ENCODE results near the gene IQSEC3. TPM values are rescaled to one million over a fixed set of nuclear protein-coding genes. Genes with fewer than 3 reads are reported as not detected.
"Not testable (repeated sequence)": the region's sequence is repeated elsewhere in the genome, so short reads cannot be mapped to it uniquely, and the experiment has no call there.

Gene IQSEC3
- under 0.01 TPM in 2 replicates for total RNA-seq

- not testable (repeated sequence) for DNase-seq (ENCODE audit: low read depth in 2 of 2)
Observed at GRCh38 chr12:66428-66781, at the start of gene IQSEC3. Gene IQSEC3 (plus strand): TSS chr12:66767. CDS start chr12:66883, 116 bp downstream.

DNA sequence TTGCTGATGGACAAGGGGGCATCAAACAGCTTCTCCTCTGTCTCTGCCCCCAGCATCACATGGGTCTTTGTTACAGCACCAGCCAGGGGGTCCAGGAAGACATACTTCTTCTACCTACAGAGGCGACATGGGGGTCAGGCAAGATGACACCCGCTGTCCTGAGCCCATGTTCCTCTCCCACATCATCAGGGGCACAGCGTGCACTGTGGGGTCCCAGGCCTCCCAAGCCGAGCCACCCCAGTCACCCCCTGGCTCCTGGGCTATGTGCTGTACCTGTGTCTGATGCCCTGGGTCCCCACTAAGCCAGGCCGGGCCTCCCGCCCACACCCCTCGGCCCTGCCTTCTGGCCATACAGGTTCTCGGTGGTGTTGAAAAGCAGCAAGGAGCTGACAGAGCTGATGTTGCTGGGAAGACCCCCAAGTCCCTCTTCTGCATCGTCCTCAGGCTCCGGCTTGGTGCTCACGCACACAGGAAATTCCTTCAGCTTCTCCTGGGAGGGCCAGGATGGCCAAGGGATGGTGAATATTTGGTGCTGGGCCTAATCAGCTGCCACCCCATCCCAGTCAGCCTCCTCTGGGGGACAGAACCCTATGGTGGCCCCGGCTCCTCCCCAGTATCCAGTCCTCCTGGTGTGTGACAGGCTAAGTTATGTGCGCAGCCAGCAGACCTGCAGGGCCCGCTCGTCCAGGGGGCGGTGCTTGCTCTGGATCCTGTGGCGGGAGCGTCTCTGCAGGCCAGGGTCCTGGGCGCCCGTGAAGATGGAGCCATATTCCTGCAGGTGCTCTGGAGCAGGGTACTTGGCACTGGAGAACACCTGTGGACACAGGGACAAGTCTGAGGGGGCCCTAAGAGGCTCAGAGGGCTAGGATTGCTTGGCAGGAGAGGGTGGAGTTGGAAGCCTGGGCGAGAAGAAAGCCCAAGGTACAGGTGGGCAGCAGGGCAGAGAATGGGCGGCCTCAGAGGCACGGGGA is 48.9 kb upstream of the IQSEC3 start:
- not testable (repeated sequence) for DNase-seq (ENCODE audit: low read depth in 2 of 2)

- DNase-seq (ENCODE audit: low read depth in 2 of 2): not testable (repeated sequence)
Observed at GRCh38 chr12:18821-19567, 47.6 kb upstream of the IQSEC3 start.

DNA sequence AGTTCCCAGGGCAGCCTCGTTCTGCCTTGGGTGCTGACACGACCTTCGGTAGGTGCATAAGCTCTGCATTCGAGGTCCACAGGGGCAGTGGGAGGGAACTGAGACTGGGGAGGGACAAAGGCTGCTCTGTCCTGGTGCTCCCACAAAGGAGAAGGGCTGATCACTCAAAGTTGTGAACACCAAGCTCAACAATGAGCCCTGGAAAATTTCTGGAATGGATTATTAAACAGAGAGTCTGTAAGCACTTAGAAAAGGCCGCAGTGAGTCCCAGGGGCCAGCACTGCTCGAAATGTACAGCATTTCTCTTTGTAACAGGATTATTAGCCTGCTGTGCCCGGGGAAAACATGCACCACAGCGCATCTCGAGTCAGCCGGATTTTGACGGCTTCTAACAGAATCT is 46.7 kb upstream of the IQSEC3 start:
- not testable (repeated sequence) for DNase-seq (ENCODE audit: low read depth in 2 of 2)

DNA sequence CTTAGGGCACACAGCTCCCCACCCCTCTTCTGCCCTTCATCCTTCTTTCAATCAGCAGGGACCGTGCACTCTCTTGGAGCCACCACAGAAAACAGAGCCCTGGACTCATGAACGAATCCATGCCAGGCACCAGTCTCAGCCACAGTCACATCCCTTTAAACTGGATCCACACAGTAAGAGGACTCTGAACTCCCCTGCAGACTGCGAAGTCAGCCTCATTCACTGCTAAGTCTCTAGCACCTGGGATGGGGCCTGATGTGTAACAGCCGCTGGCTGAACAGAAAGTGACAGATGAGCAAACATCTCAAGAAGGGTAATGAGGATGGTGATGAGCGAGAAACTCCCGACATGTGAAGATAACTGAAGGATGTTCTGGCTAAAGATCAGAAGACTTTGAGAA is 45.8 kb upstream of the IQSEC3 start:
- DNase-seq (ENCODE audit: low read depth in 2 of 2): no peak

- peak in 1 of 2 donors; percentile 0 for DNase-seq (ENCODE audit: low read depth in 2 of 2)
Observed at GRCh38 chr12:21301-22189, 45.0 kb upstream of the IQSEC3 start.

DNA sequence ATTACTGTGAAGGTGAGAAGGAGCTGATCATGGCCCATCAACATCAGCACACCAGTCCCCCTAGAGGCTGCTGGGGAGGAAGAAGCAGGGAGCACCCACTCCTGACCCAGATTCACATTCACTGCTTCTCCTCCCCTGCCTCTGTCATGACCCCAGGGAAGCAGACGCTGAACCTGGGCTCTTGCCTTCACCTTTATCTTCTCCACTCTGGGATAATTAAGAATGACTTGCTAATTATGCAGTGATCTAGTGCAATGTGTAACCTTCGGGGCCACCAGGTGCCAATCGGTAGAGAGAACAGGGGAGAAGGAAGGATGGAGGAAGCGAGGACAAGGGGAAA is 44.4 kb upstream of the IQSEC3 start:
- peak in 1 of 2 donors; percentile 0 for DNase-seq (ENCODE audit: low read depth in 2 of 2)

GRCh38 chr12:22530-23201 is 43.9 kb upstream of the IQSEC3 start:
- peak in 1 of 2 donors; percentile 0 for DNase-seq (ENCODE audit: low read depth in 2 of 2)

DNA sequence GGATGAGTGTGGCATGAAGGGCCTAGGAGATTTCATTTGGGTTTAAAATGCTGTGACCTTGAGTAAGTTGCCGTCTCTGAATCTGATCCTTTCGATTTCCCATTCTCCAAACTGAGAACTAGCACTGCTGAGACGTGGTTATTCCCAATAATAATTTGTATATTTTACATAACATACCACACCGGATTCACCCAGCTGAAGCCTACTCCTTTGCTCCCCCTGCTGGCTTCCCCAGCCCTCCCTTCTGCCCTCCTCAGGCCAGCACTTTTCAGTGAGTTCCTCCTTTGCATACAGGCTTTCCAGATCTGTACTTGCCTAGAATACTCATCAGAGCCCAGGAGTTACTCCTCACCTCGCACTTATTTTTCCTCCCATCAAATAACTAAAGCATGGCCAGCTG is 38.7 kb upstream of the IQSEC3 start:
- DNase-seq (ENCODE audit: low read depth in 2 of 2): not testable (repeated sequence)

DNA sequence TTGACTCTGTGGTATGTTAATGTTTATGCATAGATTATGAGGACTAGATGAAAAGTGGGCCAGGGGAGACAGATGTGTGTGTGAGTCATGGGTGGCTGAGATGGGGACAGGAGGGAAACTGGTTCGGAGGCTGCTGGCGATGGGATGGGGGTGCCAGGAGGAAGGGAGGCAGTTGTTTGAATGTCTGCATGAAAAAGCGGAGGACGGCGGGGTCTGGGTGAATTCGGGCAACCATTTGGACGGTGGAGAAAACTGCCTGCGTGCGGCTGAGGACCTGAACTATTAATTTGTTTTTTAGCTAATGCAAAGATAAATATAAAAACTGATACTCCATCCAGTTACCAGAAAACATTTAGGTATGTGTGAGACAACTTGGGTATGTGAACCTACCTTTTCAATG is 27.8 kb upstream of the IQSEC3 start:
- not testable (repeated sequence) for DNase-seq (ENCODE audit: low read depth in 2 of 2)

GRCh38 chr12:39555-40265 is 26.9 kb upstream of the IQSEC3 start:
- not testable (repeated sequence) for DNase-seq (ENCODE audit: low read depth in 2 of 2)

- not testable (repeated sequence) for DNase-seq (ENCODE audit: low read depth in 2 of 2)
Observed at GRCh38 chr12:44352-44751, 22.2 kb upstream of the IQSEC3 start.

DNA sequence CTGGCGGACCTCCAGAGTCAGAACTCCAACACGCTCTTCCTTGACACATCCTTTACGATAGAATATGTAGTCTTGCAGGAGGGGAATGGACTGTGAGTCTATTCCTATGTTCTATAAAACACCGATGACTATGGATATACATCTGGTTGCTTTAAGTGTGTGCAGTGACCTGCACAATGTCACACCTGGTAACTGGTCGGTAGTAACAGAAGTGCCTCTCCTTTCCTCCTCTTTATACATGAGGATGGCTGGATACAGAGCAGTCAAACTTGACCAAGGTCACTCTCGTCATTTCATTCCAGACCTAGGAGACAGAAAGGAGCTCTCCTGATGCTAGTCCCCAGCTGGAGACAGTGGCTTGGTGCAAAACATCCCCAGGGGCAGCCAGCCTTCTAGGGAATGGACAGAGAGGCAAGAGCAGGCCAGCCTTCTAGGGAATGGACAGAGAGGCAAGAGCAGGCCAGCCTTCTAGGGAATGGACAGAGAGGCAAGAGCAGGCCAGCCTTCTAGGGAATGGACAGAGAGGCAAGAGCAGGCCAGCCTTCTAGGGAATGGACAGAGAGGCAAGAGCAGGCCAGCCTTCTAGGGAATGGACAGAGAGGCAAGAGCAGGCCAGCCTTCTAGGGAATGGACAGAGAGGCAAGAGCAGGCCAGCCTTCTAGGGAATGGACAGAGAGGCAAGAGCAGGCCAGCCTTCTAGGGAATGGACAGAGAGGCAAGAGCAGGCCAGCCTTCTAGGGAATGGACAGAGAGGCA is 21.2 kb upstream of the IQSEC3 start:
- DNase-seq (ENCODE audit: low read depth in 2 of 2): not testable (repeated sequence)

- DNase-seq (ENCODE audit: low read depth in 2 of 2): not testable (repeated sequence)
Observed at GRCh38 chr12:45991-46358, 20.6 kb upstream of the IQSEC3 start.

DNA sequence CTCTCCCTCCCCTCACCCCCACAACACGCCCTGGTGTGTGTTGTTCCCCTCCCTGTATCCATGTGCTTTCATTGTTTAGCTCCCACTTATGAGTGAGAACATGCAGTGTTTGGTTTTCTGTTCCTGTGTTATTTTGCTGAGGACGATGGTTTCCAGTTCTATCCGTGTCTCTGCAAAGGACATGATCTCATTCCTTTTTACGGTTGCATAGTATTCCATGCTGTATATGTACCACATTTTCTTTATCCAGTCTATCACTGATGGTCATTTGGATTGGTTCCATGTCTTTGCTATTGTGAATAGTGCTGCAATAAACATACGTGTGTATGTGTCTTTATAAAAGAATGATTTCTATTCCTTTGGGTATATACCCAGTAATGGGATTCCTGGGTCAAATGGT is 20.0 kb upstream of the IQSEC3 start:
- DNase-seq (ENCODE audit: low read depth in 2 of 2): not testable (repeated sequence)

GRCh38 chr12:47699-48226 is 18.8 kb upstream of the IQSEC3 start:
- not testable (repeated sequence) for DNase-seq (ENCODE audit: low read depth in 2 of 2)

DNA sequence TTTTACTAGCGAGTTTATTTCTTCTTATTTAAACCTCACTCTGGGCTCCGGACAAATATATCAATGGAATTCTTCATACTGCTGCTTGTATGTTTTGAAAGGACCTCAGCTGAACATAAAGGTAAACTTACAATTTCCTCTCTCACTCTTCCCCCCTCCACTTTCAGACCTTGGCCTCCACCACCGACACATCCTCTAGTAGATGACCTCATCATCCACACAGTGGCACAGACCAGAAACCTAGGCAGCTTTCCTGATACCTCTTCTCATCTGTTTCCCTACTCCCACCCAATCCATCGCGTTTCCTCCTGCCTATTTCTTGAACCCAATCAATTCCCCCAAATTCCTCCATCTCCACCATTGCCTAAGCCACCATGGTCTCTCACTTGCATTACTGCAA is 17.4 kb upstream of the IQSEC3 start:
- not testable (repeated sequence) for DNase-seq (ENCODE audit: low read depth in 2 of 2)

DNA sequence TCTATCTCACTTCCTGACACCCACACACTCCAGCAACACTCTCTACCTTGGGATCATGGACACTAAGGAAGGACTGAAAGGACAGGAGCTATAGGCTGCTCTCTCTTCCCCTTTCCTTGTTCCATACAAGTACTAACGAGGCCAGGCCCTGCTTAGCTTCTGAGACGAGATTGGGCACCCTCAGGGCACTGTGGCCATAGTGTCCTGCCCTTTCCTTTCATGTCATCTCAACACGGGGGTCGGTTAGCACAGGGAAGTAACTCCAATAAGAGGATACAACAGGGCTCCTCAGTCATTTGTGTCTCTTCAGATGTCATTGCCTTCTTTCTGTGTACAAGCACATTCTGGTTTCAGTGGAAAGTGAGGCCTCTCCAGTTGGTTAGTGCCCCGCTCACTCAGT is 15.5 kb upstream of the IQSEC3 start:
- DNase-seq (ENCODE audit: low read depth in 2 of 2): not testable (repeated sequence)

GRCh38 chr12:51962-52361 is 14.6 kb upstream of the IQSEC3 start:
- not testable (repeated sequence) for DNase-seq (ENCODE audit: low read depth in 2 of 2)
